ENCODE data around the gene DDIT3.

The DDIT3 gene

GRCh38 chr12:57487597-57488401 is 32.5 kb downstream of the DDIT3 start, which contains the start of gene MARS1:
Gene MARS1 (plus strand): TSS chr12:57488068. CDS start chr12:57488091, 23 bp downstream.
- peak; percentile 75 to 84 (median 79) for DNase-seq (ENCODE audit: low read depth in 3 of 3, low spot score in 1 of 3)

- DNase-seq (ENCODE audit: low read depth in 3 of 3, low spot score in 1 of 3), result no peak
Observed at GRCh38 chr12:57487055-57487596, 33.2 kb downstream of the DDIT3 start.

DNA sequence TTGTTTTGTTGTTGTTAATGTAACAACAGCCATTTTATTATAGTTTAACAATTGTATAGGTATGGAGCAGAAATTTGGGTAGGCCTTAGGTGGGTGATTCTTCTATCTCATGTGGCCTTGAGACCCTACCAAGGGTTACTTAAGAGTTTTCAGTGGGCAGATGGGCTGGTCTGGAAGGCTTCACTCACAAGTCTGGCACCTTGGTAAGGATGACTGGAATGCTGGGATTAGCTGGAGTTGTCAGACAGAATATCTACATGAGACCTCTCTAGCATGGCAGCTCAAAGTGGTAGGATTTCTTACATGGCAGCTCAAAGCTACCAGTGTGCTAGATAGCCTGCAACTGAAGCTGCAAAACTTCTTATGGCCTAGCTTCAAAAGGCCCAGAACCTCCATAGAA is 34.6 kb downstream of the DDIT3 start:
- no peak for DNase-seq (ENCODE audit: low read depth in 3 of 3, low spot score in 1 of 3)

- no peak for DNase-seq (ENCODE audit: low read depth in 3 of 3, low spot score in 1 of 3)
Observed at GRCh38 chr12:57483466-57483865, 36.8 kb downstream of the DDIT3 start.

GRCh38 chr12:57481671-57482070 is 38.6 kb downstream of the DDIT3 start:
- no peak for DNase-seq (ENCODE audit: low read depth in 3 of 3, low spot score in 1 of 3)

- DNase-seq (ENCODE audit: low read depth in 3 of 3, low spot score in 1 of 3), result no peak
Observed at GRCh38 chr12:57479376-57480115, 40.8 kb downstream of the DDIT3 start, which contains the start of gene ARHGAP9. Gene ARHGAP9 (minus strand): TSS chr12:57479866. CDS start chr12:57479406, 460 bp downstream.

DNA sequence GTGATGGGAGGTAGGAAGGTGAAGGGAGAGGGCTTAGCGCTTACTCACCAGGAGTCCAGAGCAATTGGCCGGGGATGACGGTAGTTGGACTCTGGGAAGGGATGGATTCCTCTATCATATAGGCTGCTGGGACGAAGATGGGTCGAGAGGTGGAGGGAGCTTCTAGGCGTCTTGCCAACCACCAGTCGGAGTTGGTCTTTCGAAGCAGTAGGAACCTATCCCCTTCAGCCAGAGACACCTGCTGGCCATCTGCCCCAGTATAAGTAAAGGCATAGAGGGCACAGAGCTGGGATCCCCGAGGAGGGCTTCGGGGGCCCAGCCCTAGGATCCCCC is 41.3 kb downstream of the DDIT3 start:
- no peak for DNase-seq (ENCODE audit: low read depth in 3 of 3, low spot score in 1 of 3)

DNA sequence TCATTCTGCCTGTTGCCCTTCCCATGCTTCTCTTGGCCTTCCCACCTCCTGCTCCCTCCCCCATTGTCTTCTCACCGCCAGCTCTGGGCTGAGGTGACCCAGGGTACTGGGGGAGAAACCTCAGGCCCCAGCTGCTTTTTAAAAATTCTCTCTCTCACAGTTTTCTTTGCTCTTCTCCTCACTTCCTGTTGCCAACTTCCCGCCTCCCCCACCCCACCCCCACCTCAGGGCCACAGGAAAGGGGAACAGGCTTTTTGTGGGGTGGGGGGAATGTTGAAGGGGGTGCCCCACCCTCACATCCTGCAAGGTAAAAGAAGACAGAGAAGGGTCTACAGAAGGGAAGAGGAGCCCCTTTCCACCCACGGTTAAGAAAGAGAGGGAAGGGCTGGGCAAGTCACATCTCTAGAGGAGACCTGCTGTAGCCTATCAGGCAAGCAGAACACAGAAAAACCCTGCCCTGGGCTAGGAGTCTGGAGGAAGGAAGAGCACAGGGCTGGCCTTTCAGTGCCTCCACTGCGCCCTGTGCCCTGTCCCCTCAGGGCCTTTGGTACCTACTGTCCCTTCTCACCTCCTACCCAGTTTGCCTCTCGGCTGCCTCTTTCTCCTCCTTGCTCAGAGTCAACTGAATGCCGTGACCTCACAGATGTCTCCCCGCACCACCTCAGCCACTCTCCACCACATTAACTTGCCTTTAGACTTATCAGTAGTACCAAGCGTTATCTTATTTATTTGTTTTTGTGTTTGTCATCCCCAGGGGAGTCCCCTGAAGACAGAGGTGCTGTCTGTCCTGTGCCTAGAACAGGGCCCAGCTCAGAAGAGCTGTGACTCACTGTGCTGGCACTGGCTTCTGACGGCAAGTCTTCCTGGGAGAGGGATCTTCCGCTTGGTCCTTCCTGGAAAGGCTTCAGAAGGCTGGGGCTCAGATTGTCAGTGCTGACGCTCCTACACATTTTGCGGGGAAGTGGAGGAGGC is 42.3 kb downstream of the DDIT3 start:
- DNase-seq (ENCODE audit: low read depth in 3 of 3, low spot score in 1 of 3), result no peak

- no peak for DNase-seq (ENCODE audit: low read depth in 3 of 3, low spot score in 1 of 3)
Observed at GRCh38 chr12:57476993-57477709, 43.2 kb downstream of the DDIT3 start.

DNA sequence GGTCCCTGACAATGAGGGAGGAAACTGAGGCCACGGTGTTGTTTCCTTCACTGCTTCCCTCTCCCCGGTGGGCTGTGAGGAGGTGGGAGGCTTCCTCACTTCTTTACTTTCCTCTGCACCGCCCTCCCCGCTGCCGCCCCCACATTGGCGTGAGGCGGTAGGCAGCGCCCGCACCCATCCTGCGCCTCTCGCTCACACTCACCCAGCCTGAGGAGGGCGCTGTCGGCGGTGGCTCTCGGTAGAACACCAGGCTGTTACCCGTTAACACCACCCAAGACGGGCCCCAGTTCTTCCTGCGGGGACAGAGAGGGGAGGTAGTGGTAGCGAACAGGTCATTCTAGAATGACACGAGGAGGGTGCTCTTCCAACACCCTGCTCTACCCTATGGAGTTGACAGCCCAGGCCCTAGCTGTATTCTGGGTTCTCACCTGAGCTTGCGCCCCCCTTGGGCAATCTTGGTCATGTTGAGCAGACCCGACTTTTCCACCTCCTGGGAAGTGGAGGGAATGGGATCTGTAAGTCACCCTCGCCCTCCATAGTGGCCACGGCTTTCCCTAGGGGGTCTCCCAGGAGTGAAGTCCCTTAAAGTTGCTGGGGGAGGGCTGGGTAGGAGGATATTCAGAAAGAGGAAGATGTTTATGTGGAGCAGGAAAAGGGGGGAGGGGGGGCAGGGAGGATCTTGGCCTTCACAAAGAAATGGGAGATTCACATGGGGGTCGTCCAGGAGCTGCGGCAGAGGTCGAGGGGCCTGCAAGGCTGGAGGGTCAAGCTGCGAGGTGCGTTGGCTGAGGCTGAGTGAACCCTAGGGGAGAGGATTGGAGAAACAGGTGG is 43.9 kb downstream of the DDIT3 start:
- DNase-seq (ENCODE audit: low read depth in 3 of 3, low spot score in 1 of 3), result peak in 1 of 3 donors; percentile 57

- no peak for DNase-seq (ENCODE audit: low read depth in 3 of 3, low spot score in 1 of 3)
Observed at GRCh38 chr12:57475271-57476161, 44.8 kb downstream of the DDIT3 start.

GRCh38 chr12:57474862-57475261 is 45.5 kb downstream of the DDIT3 start:
- no peak for DNase-seq (ENCODE audit: low read depth in 3 of 3, low spot score in 1 of 3)

- no peak for DNase-seq (ENCODE audit: low read depth in 3 of 3, low spot score in 1 of 3)
Observed at GRCh38 chr12:57474430-57474829, 45.9 kb downstream of the DDIT3 start.

DNA sequence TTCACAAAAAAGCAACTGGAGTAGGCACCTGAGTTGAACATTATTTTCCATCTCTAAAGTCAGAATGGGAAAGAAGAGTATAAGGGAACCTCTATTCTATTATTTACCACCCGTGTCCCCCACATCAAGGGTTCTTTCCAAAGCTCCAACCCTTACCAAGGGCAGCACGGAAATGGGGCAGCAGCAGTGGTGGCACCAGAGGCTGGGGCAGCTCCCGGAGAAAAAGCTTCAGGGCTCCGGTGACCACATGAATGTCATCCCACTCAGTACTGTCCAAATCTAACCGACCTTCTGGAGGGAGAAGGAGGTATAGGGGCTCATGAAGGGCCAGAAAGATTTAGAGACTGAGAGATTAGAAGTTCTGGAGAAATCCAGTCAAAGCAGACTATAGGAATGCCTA is 46.4 kb downstream of the DDIT3 start:
- DNase-seq (ENCODE audit: low read depth in 3 of 3, low spot score in 1 of 3), result no peak

- no peak for DNase-seq (ENCODE audit: low read depth in 3 of 3, low spot score in 1 of 3)
Observed at GRCh38 chr12:57473392-57473791, 46.9 kb downstream of the DDIT3 start.

DNA sequence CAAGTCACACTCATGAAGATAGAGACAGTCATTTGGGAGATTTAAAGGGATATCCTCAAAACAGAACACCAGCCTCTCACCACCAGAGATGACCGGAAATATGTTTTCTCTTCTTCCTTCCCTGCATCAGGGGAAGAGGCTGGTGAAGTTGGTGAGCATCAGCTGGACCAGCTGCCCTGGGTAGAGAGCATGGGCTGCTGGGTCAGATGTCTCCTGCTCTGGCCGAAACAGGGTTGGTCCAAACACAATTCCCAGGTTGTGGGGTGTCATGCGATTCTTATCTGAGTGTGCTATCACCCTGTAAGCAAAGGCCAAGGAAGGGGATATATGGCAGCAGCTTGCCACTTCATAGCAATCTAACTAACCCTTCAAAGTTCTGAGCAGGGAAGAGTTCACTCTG is 47.9 kb downstream of the DDIT3 start:
- no peak for DNase-seq (ENCODE audit: low read depth in 3 of 3, low spot score in 1 of 3)

DNA sequence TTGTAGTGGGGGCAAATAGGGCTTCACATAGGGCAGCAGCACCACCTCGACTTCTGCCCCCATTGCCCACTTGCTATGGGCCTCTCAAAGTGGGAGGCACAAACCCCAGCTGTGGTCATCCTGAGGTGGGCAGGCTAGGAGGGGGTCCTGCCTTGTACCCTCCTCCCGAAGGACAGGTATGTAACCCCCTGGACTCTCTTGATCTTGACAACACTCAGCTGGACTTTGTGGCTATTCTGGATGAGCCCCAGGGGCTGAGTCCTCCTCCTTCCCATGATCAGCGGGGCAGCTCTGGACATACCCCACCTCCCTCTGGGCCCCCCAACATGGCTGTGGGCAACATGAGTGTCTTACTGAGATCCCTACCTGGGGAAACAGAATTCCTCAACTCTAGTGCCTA is 48.7 kb downstream of the DDIT3 start:
- DNase-seq (ENCODE audit: low read depth in 3 of 3, low spot score in 1 of 3), result no peak

DNA sequence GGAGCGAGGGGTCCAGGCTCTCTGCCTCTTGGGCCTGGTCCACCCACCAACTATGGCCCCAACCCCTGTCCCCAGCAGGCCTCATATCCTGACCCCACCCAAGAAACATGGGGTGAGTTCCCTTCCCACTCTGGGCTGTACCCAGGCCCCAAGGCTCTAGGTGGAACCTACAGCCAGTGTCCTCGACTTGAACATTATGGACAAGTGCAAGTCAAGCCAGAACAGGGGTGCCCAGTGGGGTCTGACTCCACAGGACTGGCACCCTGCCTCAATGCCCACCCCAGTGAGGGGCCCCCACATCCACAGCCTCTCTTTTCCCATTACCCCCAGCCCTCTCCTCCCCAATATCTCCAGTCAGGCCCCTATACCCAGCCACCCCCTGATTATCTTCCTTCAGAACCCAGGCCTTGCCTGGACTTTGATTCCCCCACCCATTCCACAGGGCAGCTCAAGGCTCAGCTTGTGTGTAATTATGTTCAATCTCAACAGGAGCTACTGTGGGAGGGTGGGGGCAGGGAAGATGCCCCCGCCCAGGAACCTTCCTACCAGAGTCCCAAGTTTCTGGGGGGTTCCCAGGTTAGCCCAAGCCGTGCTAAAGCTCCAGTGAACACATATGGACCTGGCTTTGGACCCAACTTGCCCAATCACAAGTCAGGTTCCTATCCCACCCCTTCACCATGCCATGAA is 49.2 kb downstream of the DDIT3 start:
- DNase-seq (ENCODE audit: low read depth in 3 of 3, low spot score in 1 of 3), result no peak
